ENCODE results near the gene HSD17B12. TPM values are rescaled to one million over a fixed set of nuclear protein-coding genes. Genes with fewer than 3 reads are reported as not detected.

The HSD17B12 gene
- total RNA-seq, 4 donors from 2014 or later = 27.9 to 161 (median 99.8) TPM

DNA sequence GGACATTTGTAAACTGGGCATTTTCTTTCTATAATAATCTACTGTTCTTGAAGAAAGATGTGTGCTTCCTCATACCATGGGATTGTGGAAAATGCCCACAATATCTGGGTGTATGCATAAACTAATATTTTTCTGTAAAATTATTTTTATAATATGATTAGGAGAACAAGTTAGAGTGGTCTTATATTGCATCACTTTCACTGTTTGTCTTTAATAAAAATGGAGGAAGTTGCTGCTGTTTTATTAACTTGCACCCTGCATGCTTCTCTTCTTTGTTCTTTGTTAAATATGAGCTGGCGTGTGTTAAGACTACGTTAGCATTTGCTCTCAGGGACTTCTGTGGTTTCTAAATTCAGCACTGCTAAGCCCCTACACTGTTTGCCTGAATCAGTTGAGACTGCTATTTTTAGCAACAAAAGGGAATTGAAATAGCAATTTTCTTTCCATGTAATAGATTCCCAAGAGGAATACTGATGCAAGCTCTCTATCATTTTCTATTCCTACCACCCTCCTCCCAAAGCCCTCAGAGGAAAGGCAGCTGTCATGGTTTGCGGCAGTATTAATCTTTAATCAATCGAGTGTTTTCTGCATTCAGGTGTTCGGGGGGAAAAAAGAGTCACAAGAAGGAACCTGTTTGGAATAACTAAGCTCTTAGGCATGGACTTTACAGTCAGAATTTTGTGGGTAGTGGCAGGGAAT, 56.1 kb downstream of the HSD17B12 start:
- intact Hi-C loops (cut with DNase I; ENCODE audit: low total_unique reads) = no loop called here
- H3K4me1 ChIP-seq = peaks cover 6 to 7% of the 10 kb centered on the region in 2 donors
- H3K27ac ChIP-seq = no peak overlapping the region
- TF ChIP-seq POLR2A (IDR thresholded peaks at IDR 0.05) = no peak
- TF ChIP-seq, protein P1, sequence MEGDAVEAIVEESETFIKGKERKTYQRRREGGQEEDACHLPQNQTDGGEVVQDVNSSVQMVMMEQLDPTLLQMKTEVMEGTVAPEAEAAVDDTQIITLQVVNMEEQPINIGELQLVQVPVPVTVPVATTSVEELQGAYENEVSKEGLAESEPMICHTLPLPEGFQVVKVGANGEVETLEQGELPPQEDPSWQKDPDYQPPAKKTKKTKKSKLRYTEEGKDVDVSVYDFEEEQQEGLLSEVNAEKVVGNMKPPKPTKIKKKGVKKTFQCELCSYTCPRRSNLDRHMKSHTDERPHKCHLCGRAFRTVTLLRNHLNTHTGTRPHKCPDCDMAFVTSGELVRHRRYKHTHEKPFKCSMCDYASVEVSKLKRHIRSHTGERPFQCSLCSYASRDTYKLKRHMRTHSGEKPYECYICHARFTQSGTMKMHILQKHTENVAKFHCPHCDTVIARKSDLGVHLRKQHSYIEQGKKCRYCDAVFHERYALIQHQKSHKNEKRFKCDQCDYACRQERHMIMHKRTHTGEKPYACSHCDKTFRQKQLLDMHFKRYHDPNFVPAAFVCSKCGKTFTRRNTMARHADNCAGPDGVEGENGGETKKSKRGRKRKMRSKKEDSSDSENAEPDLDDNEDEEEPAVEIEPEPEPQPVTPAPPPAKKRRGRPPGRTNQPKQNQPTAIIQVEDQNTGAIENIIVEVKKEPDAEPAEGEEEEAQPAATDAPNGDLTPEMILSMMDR (IDR thresholded peaks at IDR 0.05) = no peak
- no peak for DNase-seq
- H3K4me3 ChIP-seq = no peak overlapping the region
- H3K27me3 ChIP-seq = no peaks in the 10 kb centered on the region
- H3K9me3 ChIP-seq = no peaks in the 10 kb centered on the region
- no peaks in the 10 kb centered on the region for H3K36me3 ChIP-seq

- Histone ChIP-seq H3K4me3 (no peak overlapping the region), H3K36me3 (no peaks in the 10 kb centered on the region), H3K9me3 (no peaks in the 10 kb centered on the region), H3K27me3 (no peaks in the 10 kb centered on the region), H3K27ac (no peak overlapping the region), H3K4me1 (peaks cover 6 to 7% of the 10 kb centered on the region in 2 donors)
- TF ChIP-seq, protein P1 (IDR thresholded peaks at IDR 0.05) = no peak
- no peak for TF ChIP-seq POLR2A (IDR thresholded peaks at IDR 0.05)
- no peak for DNase-seq
- intact Hi-C loops (cut with DNase I; ENCODE audit: low total_unique reads) = no loop called here
Observed at GRCh38 chr11:43737201-43737590, 56.7 kb downstream of the HSD17B12 start.

GRCh38 chr11:43738600-43739409, 58.3 kb downstream of the HSD17B12 start:
- H3K9me3 ChIP-seq = no peaks in the 10 kb centered on the region
- peak in 1 of 2 donors; percentile 11 for DNase-seq
- H3K4me3 ChIP-seq = no peak overlapping the region
- intact Hi-C loops (cut with DNase I; ENCODE audit: low total_unique reads) = no loop called here
- H3K4me1 ChIP-seq = peaks cover 6 to 7% of the 10 kb centered on the region in 2 donors
- H3K36me3 ChIP-seq = no peaks in the 10 kb centered on the region
- TF ChIP-seq POLR2A (IDR thresholded peaks at IDR 0.05) = no peak
- TF ChIP-seq, protein P1 (IDR thresholded peaks at IDR 0.05) = no peak
- no peaks in the 10 kb centered on the region for H3K27me3 ChIP-seq
- H3K27ac ChIP-seq = no peak overlapping the region

DNA sequence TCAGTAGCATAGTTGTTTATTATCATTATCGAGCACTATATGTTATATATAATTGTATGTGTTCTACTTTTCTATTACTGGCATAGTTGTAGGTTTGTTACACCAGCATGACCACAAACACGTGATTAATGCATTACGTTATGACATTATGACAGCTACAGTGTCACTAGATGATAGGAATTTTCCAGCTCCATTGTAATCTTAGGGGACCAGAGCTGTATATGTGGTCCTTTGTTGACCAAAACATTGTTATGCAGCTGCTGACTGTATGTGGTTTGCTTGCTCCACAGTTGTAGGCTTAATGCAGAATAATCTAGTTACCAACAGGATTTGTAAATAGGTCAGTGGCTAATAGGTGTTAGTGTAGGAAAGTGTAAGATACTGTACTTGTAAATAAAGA, 66.1 kb downstream of the HSD17B12 start:
- Histone ChIP-seq H3K27me3 (no peaks in the 10 kb centered on the region), H3K27ac (no peak overlapping the region), H3K36me3 (no peaks in the 10 kb centered on the region), H3K4me1 (no peaks in the 10 kb centered on the region), H3K9me3 (no peaks in the 10 kb centered on the region), H3K4me3 (no peak overlapping the region)
- intact Hi-C loops (cut with DNase I; ENCODE audit: low total_unique reads) = no loop called here
- no peak for DNase-seq
- TF ChIP-seq, protein P1 (IDR thresholded peaks at IDR 0.05) = no peak
- TF ChIP-seq POLR2A (IDR thresholded peaks at IDR 0.05) = no peak
